Measurements from ENCODE around the gene DCLK2. TPM values are rescaled to one million over a fixed set of nuclear protein-coding genes. Genes with fewer than 3 reads are reported as not detected.
A peak's percentile ranks its signal among the peaks of the same experiment; 100 is the strongest.

Gene DCLK2
- total RNA-seq, result 1 to 10 TPM; 7.7 to 9.9 TPM
- long read RNA-seq, partial matches to known transcripts, result 0 of 1 reads
- long read RNA-seq, other reads (novel, unspliced or antisense), result 0 of 1 reads

DNA sequence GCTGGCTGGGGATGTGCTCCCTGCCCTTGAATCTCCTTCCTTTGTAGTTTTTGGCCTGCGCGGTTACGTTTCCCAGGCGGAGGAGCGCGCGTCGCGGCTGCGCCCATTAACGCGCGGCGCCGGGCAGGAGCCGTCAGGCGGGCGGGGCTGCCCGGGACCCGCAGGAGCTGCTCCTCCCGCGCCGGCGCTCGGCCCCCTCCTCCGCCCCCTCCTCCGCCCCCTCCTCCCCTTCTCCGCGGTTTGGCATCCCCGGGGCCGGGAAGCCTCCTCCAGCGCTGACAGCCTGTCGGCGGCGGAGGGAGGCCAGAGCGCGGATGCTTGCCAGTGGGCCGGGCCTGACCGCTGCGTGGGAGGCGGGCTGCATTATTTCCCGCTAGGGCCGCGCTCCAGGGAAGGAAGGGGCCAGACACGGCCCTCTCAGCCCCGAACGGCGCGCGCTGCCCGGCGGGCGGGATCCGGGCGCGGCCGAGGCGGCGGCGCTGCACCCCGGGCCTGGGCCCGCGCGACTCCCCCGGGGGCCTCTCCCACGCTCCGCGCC is at the start of gene DCLK2:
TSS of gene DCLK2 (plus strand) at position 405 of the 538 bp plus-strand sequence. CDS start 583 bp downstream, outside the sequence.
- intact Hi-C loops (cut with DNase I), result loop anchor here in 1 of 2 donors (5.0 to 10.0 kb wide), 2 partner anchors 97 to 129 kb away; no protein-coding TSS in a partner anchor
- ATAC-seq (peak; percentile 93), DNase-seq (peak; percentile 87)

DNA sequence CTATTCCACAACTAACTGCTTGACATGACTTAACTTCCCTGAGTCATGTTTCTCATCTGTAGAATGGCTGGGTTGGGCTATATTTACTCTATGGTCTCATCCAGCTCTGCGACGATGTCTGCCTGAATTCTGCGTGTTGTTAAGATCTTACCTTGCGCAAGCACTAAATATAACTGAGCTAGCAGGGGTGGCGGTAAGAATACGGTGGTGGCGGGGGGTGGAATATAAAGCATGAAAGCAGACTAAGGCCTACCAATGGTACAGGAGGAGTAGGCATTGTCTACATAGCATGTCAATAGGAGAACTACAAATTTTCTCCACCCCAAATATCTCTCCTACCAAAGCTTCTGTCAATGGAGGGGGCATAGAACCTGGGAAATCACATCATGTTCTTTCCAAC is 45.7 kb upstream of the DCLK2 start:
- no peak for ATAC-seq
- intact Hi-C loops (cut with DNase I), result no loop called here
- no peak for DNase-seq

DNA sequence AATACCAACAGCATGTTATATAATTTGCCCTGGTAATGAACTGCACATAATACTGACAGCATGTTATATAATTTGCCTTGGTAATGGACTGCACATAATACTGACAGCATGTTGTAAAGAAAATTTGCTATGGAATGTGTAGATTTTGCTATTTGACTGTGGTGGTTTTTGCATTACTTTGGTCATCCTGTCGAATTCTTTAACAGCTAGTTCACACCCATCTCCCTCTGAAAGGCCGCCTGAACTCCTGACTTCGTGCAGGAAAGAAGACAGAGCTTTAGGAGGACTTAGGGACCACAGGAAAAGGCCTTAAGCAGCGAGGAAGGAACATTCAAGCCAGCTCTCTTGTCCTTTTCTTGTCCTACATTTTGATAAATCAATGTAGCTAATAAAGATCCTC is 45.2 kb upstream of the DCLK2 start:
- DNase-seq (no peak), ATAC-seq (no peak)
- intact Hi-C loops (cut with DNase I), result no loop called here

DNA sequence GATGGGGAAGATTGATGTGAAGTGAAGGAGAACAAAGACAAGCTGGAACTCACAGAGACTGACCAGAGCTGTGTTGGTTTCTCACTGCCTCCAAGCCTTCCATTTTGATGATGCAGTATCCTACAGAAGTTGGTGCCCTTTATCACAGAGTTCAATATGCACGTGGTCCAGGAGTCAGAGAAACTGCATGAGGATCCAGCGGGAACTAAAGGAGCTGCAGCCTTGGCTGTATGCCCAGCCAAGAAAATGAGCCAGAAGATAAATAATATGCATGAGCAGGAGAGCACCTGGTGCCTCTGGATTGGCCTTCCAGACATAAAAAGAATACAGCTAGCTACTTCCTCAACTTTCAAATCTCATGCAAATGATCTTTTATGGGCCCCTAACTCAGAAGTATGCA is 44.3 kb upstream of the DCLK2 start:
- intact Hi-C loops (cut with DNase I), result no loop called here
- no peak for ATAC-seq
- no peak for DNase-seq

DNA sequence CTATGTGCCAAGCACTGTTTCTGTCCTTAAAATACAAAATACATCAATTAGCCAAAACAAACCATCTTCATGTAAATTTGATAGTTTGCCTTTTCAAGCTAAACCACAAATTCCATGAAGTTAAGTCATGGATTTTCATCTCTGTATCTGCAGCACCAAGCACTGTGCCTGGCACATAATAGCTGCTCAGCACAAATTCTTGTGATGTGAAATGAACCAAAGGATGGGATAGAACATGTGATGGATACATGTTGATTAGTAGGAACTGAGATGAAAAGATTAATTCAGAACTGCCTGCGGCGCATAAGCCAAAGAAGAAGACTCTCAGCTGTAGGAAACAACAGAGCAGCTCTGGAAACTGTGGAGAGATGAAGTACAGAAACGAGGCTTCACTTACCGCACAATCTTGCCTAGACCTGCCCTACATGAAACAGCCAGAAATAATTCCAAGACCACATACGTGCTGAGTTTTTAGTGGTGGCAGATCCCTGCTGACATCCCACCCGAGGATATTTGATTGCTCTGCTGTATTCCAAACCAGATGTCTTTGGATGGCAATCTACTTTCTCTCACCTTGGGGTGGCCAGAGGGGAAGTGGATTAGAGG is 40.9 kb upstream of the DCLK2 start:
- no peak for DNase-seq
- no peak for ATAC-seq
- intact Hi-C loops (cut with DNase I), result no loop called here

DNA sequence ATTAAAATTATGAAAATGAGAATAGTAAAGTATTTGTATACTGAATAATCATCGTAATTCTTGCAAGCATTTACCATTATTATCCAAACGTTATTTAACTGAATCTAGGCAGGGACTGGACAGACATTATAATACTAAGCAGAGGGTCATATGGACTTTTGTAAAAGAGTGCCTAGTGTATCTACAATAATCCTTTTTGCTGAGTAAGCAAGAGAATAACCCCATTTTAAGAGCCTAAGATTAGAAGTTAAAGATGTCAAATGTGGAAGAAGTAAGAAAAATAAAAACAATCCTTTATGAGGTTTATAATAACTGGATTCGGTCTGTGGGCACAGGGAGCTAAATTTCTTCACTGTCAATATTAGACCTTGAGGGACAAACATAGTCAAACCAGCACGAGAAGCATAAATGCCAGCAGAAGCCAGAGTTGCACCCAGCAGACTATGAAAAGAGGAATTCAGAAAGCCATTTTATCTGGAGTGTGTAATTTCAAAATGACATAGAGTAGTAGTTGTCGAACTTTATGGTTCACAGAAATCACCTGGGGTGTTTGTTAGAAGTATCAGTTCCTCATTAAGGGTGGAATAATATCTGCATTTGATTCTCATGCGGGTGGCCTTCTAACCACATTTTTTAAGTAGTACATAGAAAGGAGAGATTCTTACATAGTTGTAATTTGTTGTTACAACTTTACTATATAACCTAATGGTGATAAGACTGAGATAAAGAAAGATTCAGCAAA is 39.7 kb upstream of the DCLK2 start:
- ATAC-seq (no peak), DNase-seq (no peak)
- intact Hi-C loops (cut with DNase I), result no loop called here

DNA sequence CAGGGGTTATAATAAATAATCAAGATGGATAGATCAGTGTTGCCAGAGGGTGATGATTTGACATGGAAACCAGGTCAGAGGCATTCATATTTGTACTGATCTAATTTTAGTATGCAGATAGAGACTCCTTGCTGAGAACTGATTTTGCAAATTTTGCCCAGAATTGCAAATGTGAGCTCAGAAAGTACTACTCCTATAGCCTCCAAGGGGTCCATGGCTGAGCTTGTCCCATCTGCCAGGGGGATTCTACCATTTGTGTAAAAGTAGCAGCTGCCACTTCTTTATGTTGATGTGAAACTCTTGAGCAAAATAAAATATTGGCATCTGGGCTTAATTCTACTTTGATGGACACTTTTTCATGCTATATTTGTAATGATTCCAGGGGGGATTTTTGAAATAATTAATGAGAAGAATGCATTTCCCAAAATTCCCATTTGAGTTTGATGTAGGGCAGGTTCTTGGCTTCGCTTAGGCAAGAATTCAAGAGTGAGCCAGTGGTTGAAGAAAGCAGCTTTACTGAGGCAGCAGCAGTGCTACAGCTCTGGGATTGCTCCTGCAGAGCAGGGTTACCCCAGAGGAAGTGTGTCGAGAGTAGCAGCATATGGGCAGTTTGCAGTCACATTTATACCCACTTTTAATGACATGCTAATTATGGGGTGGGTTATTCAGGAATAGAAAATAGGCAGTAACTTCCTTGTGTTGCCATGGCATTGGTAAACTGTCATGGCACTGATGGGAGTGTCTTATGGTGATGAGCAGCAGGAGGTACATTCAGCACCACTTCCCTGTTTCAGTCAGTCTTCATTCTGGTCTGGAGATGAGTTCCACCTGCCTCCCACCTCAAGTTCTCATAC is 38.7 kb upstream of the DCLK2 start:
- ATAC-seq, result no peak
- DNase-seq, result no peak
- intact Hi-C loops (cut with DNase I), result no loop called here

DNA sequence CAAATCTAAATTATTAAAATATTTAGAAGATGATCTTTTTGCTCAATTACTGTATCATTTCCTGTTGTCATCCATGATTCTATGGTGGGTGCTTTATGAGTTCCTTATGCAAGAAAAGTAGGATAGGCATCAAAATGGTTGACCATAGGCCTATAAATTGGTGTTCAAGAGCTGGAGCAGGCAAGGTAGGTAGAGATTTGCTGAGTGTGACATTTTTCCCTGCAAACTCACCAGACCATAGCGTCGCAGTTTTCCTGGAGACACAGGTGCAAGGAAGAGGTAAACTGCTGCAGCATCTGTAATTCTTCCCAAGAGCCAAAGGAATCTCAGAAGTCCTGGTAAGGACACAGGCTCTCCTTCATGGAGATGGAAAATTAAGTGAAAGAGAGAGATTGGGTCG is 33.7 kb upstream of the DCLK2 start:
- ATAC-seq (no peak), DNase-seq (no peak)
- intact Hi-C loops (cut with DNase I), result no loop called here

DNA sequence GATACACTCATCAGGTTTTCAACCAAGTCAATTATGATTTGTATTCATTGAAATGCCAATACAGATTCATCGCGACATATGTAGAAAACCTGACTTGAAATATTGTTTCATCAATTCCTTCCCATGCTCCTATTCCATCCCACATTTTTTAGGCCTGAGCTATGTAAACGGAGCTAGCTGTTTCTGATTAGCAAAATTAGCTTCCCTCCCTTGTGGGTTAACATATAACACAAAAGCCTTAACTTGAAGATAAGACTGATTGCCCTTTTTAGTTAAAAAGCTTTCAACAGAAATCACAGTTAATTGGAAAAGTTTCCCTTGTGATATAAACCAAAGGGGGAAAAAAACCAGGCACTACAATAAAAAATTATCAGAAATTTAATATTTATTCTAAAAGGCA is 32.8 kb upstream of the DCLK2 start:
- intact Hi-C loops (cut with DNase I), result no loop called here
- ATAC-seq (no peak), DNase-seq (no peak)

DNA sequence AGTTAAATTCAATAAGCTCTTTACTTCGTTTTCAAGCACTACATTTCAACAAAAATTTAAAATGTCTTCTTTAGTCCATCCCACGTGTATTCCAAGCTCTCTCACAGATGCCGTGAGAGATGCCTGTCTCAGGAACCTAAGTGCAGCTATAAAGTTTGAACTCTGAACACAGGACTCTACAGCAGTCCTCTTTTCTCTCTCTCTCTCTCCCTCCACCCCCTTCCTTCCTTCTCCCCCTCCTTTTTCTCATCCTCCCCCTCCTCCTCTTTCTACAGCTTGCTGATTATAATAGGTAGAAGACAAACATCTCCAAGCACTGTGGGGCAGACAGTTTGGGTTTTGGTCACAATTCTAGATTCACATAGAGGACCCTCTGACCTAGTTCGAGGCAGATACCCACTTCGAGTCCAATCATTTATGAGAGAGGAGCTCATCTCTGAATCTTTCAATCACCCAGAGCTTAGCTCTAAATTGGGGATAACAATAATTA is 31.5 kb upstream of the DCLK2 start:
- ATAC-seq (no peak), DNase-seq (no peak)
- intact Hi-C loops (cut with DNase I), result no loop called here

DNA sequence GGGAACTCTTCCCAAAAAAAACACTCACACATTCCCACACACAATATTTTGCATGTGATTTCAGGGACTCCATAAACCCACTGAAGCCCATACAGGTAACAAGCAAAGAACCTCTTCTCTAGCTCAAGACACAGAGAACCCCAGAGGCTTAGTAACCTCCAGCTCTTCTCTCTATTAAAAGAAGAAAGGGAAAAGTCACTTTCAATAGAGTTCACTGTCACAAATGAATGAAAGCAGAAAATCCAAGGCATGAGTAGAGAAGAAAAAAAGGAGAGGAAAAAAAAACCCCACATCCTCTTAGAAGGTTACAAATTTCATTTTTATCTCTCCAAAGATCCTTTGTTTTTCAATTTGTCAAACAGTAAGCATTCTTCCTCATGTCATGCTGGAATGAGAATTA is 30.7 kb upstream of the DCLK2 start:
- DNase-seq (no peak), ATAC-seq (no peak)
- intact Hi-C loops (cut with DNase I), result no loop called here

DNA sequence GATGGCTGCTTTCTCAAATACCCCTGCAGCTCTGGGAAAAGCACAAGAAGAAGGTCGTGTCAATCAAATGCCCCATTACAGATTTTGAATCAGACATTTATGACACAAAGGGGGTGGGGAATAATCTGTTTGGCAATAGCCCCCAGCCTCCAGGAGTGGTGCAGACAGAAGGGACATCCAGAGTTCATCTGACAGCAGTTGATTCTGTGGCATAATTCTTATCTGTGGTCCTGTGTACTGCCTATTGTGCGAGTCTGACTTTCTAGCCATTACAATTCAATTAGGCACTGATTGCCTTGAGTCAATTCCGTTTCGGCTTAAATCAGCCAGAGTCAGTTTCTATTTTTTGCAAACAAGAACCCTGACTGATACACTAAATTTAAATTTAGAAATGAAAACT is 28.6 kb upstream of the DCLK2 start:
- ATAC-seq, result no peak
- intact Hi-C loops (cut with DNase I), result no loop called here
- no peak for DNase-seq

DNA sequence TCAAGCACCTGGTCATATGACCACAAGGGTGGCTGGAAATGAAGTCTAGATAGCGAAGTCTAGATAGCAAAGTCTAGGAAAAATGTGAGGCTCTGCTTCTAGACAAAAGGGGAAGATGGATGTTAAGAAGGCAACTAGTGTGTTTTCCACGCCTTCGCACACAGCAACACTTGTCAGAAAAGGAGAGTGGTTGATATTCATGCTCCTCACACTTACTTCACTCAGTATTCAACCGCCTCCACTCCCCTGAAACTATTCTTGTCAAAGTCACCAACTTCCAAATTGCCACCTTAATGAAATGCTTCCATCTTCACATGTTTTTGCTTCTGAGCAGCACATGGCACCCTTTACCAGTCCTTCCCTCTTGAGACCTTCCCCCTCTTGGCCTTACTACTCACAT is 27.7 kb upstream of the DCLK2 start:
- intact Hi-C loops (cut with DNase I), result no loop called here
- no peak for ATAC-seq
- no peak for DNase-seq

DNA sequence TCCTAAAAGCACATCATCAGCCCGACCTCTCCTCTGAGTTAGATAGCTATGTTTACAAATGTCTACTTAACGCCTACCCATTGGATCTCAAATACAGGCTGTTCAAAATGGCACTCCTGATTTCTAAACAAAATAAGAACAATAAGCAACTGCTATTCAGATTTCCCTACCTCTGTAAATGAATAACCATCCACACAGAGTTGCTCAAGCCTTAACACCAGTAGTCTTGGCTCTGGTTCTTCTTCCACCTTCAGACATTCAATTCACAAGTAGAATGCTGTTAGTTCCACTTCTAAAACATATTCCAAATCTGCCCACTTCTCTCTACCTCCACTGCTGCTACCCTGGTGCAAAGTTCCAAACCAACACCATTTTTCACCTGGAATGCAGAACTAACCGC is 27.1 kb upstream of the DCLK2 start:
- ATAC-seq (no peak), DNase-seq (no peak)
- intact Hi-C loops (cut with DNase I), result no loop called here

DNA sequence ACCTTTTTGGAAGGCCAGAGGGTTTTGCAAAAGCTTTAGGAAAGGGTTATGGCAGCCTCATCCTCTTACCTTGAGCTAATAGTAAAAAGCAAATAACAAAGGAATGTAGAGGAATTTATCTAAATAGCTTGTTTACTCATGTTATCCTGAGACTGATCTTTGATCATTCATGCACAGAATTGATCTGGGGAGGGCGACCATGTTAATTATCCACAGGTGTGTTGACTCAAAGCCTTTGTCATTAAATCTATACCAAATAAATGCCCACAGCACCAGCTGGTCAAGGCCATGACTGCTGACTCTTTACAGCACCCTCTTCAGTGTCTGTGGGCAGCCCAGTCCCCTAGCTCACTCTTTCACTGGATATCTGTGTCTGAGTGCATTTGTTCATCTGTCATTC is 22.8 kb upstream of the DCLK2 start:
- intact Hi-C loops (cut with DNase I), result no loop called here
- ATAC-seq, result no peak
- no peak for DNase-seq

DNA sequence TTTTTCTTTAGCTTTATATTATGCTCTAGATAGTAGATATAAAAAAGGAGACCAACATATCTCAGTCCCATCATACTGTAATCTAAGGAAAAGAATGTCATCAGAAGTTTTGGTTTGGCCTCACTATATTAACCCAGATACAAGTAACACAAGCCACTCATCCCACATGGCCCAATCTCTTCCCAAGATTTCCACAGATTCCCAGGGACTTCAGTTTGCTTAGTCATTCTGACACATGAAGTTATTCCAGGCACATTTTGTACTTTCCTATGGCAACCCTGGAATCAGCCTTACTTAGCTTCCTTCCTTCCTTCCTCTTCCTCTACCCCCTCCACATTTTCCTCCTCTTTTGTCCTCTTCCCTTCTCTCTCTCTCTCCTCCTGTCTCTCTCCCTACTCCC is 21.7 kb upstream of the DCLK2 start:
- intact Hi-C loops (cut with DNase I), result no loop called here
- DNase-seq (no peak), ATAC-seq (no peak)

DNA sequence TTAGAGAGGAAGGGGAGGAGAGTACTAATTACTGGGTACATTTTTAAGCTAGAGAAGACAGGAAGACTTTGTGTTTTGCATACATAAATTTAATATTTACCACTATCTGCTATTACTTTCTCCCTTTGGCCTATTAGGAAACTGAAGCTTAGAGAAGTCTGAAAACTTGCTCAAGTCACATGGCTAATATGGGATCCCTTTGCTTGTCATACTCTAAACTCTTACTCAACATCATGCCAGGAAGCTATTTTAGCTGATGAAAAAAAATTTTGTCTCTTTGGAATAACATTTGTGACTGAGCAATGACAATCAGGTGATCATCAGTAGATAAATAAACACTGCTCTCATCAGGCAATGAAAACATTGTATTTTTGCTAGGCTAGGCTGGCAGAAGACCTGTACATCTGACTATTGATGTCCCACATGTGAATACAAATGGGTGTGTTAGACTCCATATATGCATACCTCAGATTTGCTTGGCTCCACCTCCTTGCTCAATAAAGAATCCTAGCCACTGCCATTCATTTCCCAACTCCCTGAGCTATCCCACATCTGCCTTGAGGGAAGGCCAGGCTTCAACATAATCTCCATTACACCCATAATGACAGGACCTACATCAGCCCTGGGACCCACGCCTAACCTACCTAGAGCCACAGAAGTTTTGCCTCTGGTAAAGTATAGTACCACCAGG is 17.0 kb upstream of the DCLK2 start:
- ATAC-seq (no peak), DNase-seq (no peak)
- intact Hi-C loops (cut with DNase I), result no loop called here

DNA sequence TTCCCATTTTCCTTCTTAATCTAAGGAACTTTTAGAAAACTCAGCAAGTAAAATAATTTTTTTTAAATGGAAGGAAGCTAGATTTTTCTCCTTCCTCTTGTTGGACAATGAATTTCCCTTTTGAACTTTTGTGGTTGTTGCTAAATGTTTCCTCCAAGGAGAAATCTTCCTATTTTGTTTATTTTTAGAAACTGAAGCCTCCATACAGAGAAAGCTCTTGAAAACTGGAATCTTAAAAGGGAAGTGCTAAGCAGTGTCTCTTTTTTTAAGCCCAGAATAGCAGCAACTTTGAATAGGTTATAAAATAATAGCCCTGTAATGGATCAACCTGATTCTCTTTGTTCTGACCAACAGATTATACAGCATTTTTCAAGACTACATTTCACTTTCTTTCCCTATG is 15.1 kb upstream of the DCLK2 start:
- DNase-seq (no peak), ATAC-seq (peak; percentile 12)
- intact Hi-C loops (cut with DNase I), result no loop called here

DNA sequence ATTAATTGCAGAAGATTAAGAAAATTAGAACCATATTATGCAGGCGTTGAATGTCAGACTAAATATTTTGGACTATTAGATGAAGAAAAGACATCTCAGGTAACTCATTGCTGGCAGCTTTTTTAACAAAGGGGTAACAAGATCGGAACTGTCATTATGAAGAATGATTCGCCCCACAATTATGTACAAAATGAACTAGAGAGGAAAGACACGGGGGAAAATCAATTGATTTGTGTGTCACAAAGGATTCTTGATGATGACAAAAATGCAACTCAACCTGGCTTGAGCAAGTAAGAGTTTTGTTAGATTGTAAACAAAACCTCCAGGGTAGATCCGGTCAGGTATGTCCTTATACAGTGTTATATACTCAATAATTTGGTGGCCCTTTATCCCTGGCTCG is 12.5 kb upstream of the DCLK2 start:
- intact Hi-C loops (cut with DNase I), result no loop called here
- ATAC-seq (no peak), DNase-seq (no peak)
